Measurements from ENCODE around the gene FAM171A2. TPM values are rescaled to one million over a fixed set of nuclear protein-coding genes. Genes with fewer than 3 reads are reported as not detected.

The FAM171A2 gene
- total RNA-seq, 4 donors from 2014 or later, result 1.0 to 8.1 (median 5.2) TPM

- Histone ChIP-seq H3K27me3 (peaks cover 3 to 64% of the 10 kb centered on the region in 2 donors), H3K4me1 (peaks cover 0 to 14% (median 3%) of the 10 kb centered on the region in 4 donors), H3K36me3 (peaks cover 0 to 24% (median 2%) of the 10 kb centered on the region in 3 donors), H3K4me3 (no peak overlapping the region), H3K27ac (no peak overlapping the region), H3K9me3 (no peaks in the 10 kb centered on the region)
- DNase-seq (ENCODE audit: low spot score in 2 of 2), result no peak
- 6 to 9% methylated on average over 38 of the region's 38 CpGs for whole genome bisulfite sequencing, 2 donors
- TF ChIP-seq POLR2A (IDR thresholded peaks at IDR 0.05) (no peak), CTCF (IDR thresholded peaks at IDR 0.05) (no peak), EP300 (IDR thresholded peaks at IDR 0.05) (no peak)
These were observed 47.6 kb downstream of the FAM171A2 start for GRCh38 chr17:44315760-44316731.

- Histone ChIP-seq H3K4me3 (peak overlapping the region in 2 of 4 donors; percentile 21 to 32), H3K27me3 (peaks cover 3 to 64% of the 10 kb centered on the region in 2 donors), H3K27ac (no peak overlapping the region), H3K36me3 (peaks cover 0 to 14% (median 0%) of the 10 kb centered on the region in 3 donors), H3K9me3 (no peaks in the 10 kb centered on the region), H3K4me1 (peaks cover 0 to 14% (median 3%) of the 10 kb centered on the region in 4 donors)
- no peak for TF ChIP-seq POLR2A (IDR thresholded peaks at IDR 0.05)
- no peak for TF ChIP-seq EP300 (IDR thresholded peaks at IDR 0.05)
- TF ChIP-seq CTCF (IDR thresholded peaks at IDR 0.05), result no peak
- DNase-seq (ENCODE audit: low spot score in 2 of 2), result no peak
- 1 to 5% methylated on average over 25 to 28 of the region's 81 CpGs for WGBS, 2 donors
These were observed 48.6 kb downstream of the FAM171A2 start for GRCh38 chr17:44314869-44315661.

GRCh38 chr17:44314524-44314868 lies 49.2 kb downstream of the FAM171A2 start:
- Histone ChIP-seq H3K27ac (no peak overlapping the region), H3K27me3 (peaks cover 3 to 64% of the 10 kb centered on the region in 2 donors), H3K9me3 (no peaks in the 10 kb centered on the region), H3K4me1 (peaks cover 0 to 14% (median 3%) of the 10 kb centered on the region in 4 donors), H3K4me3 (no peak overlapping the region), H3K36me3 (peaks cover 0 to 9% (median 0%) of the 10 kb centered on the region in 3 donors)
- TF ChIP-seq POLR2A (IDR thresholded peaks at IDR 0.05) (no peak), CTCF (IDR thresholded peaks at IDR 0.05) (no peak), EP300 (IDR thresholded peaks at IDR 0.05) (no peak)
- DNase-seq (ENCODE audit: low spot score in 2 of 2), result no peak
- 14 to 28% methylated on average over 10 of the region's 11 CpGs for WGBS, 2 donors

GRCh38 chr17:44314031-44314430 lies 49.6 kb downstream of the FAM171A2 start:
- Histone ChIP-seq H3K4me1 (peaks cover 0 to 18% (median 3%) of the 10 kb centered on the region in 4 donors), H3K27ac (no peak overlapping the region), H3K27me3 (peaks cover 3 to 64% of the 10 kb centered on the region in 2 donors), H3K9me3 (no peaks in the 10 kb centered on the region), H3K4me3 (no peak overlapping the region), H3K36me3 (peaks cover 0 to 4% (median 0%) of the 10 kb centered on the region in 3 donors)
- WGBS, 2 donors, result 72 to 78% methylated on average over 7 of the region's 7 CpGs
- DNase-seq (ENCODE audit: low spot score in 2 of 2), result no peak
- no peak for TF ChIP-seq EP300 (IDR thresholded peaks at IDR 0.05)
- TF ChIP-seq POLR2A (IDR thresholded peaks at IDR 0.05), result no peak
- no peak for TF ChIP-seq CTCF (IDR thresholded peaks at IDR 0.05)

All from tibial nerve (tissue), 4 donors.